H9 (cell line): Measurements from ENCODE around the gene SECISBP2. TPM values are rescaled to one million over a fixed set of nuclear protein-coding genes. Genes with fewer than 3 reads are reported as not detected.

Experiments
- DNase-seq: peaks from one replicate; pipeline ENCODE4 v3.0.0-alpha.2; 2017
- H2AFZ ChIP-seq: one replicate; pipeline ENCODE4 v1.6.1; 2013; ENCODE audit warnings: mild to moderate bottlenecking, low read length, control low read depth, moderate library complexity
- H2AK5ac ChIP-seq: 2 replicates; pipeline ENCODE4 v1.6.1; 2013; ENCODE audit warnings: low read length, control low read depth, mixed read lengths; ENCODE audit not compliant: insufficient read length
- H2BK120ac ChIP-seq: one replicate; pipeline ENCODE4 v1.6.1; 2013; ENCODE audit warnings: low read depth, mild to moderate bottlenecking, low read length, control low read depth, inconsistent platforms; ENCODE audit not compliant: poor library complexity, severe bottlenecking
- H2BK12ac ChIP-seq: 2 replicates; pipeline ENCODE4 v1.6.1; 2013; ENCODE audit warnings: low read length, control low read depth, mixed read lengths, low read depth; ENCODE audit not compliant: insufficient read length
- H2BK15ac ChIP-seq: 2 replicates; pipeline ENCODE4 v1.6.1; 2013; ENCODE audit warnings: low read depth, low read length, control low read depth
- H2BK20ac ChIP-seq: one replicate; pipeline ENCODE4 v1.6.1; 2013; ENCODE audit warnings: low read depth, mild to moderate bottlenecking, low read length, control low read depth, inconsistent platforms; ENCODE audit not compliant: poor library complexity, severe bottlenecking
- H2BK5ac ChIP-seq: 2 replicates; pipeline ENCODE4 v1.6.1; 2013; ENCODE audit warnings: low read length, control low read depth, mixed read lengths; ENCODE audit not compliant: insufficient read length
- H3K14ac ChIP-seq: 2 replicates; pipeline ENCODE4 v1.6.1; 2013; ENCODE audit warnings: low read length, control low read depth; ENCODE audit not compliant: insufficient read depth
- H3K18ac ChIP-seq: 2 replicates; pipeline ENCODE4 v1.6.1; 2013; ENCODE audit warnings: low read depth, mild to moderate bottlenecking, mixed read lengths, low read length, control low read depth; ENCODE audit not compliant: insufficient read length
- H3K23ac ChIP-seq: 2 replicates; pipeline ENCODE4 v1.6.1; 2013; ENCODE audit warnings: low read length, control low read depth, mixed read lengths, low read depth; ENCODE audit not compliant: insufficient read length
- H3K23me2 ChIP-seq: 2 replicates; pipeline ENCODE4 v1.6.1; 2013; ENCODE audit warnings: low read depth, mild to moderate bottlenecking, mixed read lengths, low read length, control low read depth; ENCODE audit not compliant: insufficient read length, poor library complexity, severe bottlenecking
- H3K27ac ChIP-seq: 2 replicates; pipeline ENCODE4 v1.5.1; 2013; ENCODE audit warnings: low read length, control low read depth, mixed read lengths, low read depth; ENCODE audit not compliant: insufficient read length
- H3K27me3 ChIP-seq: 2 replicates; pipeline ENCODE4 v1.6.1; 2013; ENCODE audit warnings: low read length, control low read depth, inconsistent platforms; ENCODE audit not compliant: insufficient read depth
- H3K4ac ChIP-seq: 2 replicates; pipeline ENCODE4 v1.6.1; 2013; ENCODE audit warnings: low read depth, mild to moderate bottlenecking, control low read depth, inconsistent platforms, low read length, moderate library complexity
- H3K4me1 ChIP-seq: 2 replicates; pipeline ENCODE4 v1.6.1; 2013; ENCODE audit warnings: low read length, control low read depth, inconsistent platforms; ENCODE audit not compliant: insufficient read depth
- H3K4me2 ChIP-seq: 2 replicates; pipeline ENCODE4 v1.6.1; 2013; ENCODE audit warnings: low read length, control low read depth, mixed read lengths; ENCODE audit not compliant: insufficient read length, insufficient read depth
- H3K56ac ChIP-seq: 2 replicates; pipeline ENCODE4 v1.6.1; 2013; ENCODE audit warnings: low read depth, mild to moderate bottlenecking, mixed read lengths, low read length, control low read depth; ENCODE audit not compliant: insufficient read length
- H3K79me1 ChIP-seq: 2 replicates; pipeline ENCODE4 v1.6.1; 2013; ENCODE audit warnings: low read depth, mild to moderate bottlenecking, moderate library complexity, low read length, control low read depth, inconsistent platforms; ENCODE audit not compliant: insufficient read depth, poor library complexity, severe bottlenecking
- H3K79me2 ChIP-seq: 2 replicates; pipeline ENCODE4 v1.6.1; 2013; ENCODE audit warnings: low read length, control low read depth, inconsistent platforms; ENCODE audit not compliant: insufficient read depth
- H3K9ac ChIP-seq: 2 replicates; pipeline ENCODE4 v1.6.1; 2013; ENCODE audit warnings: low read length, control low read depth, mixed read lengths; ENCODE audit not compliant: insufficient read length; ENCODE audit errors: extremely low read depth
- H3K9me3 ChIP-seq: one replicate; pipeline ENCODE4 v1.6.1; 2013; ENCODE audit warnings: low read depth, low read length, inconsistent platforms; ENCODE audit not compliant: control insufficient read depth
- H3T11ph ChIP-seq: one replicate; pipeline ENCODE4 v1.6.1; 2013; ENCODE audit warnings: mild to moderate bottlenecking, low read length, control low read depth, inconsistent platforms
- H4K20me1 ChIP-seq: one replicate; pipeline ENCODE4 v1.6.1; 2013; ENCODE audit not compliant: control insufficient read depth, insufficient read length, insufficient read depth
- H4K5ac ChIP-seq: 2 replicates; pipeline ENCODE4 v1.6.1; 2013; ENCODE audit warnings: low read depth, mild to moderate bottlenecking, mixed read lengths, low read length, control low read depth; ENCODE audit not compliant: insufficient read length
- H4K8ac ChIP-seq: replicated peaks from 2 replicates; pipeline ENCODE4 v1.6.1; 2013; ENCODE audit warnings: low read length, control low read depth, mixed read lengths, low read depth; ENCODE audit not compliant: insufficient read length
- H4K91ac ChIP-seq: 2 replicates; pipeline ENCODE4 v1.6.1; 2013; ENCODE audit warnings: low read depth, mild to moderate bottlenecking, moderate library complexity, mixed read lengths, low read length, control low read depth; ENCODE audit not compliant: insufficient read length
- H3K27ac Mint-ChIP-seq, 3 experiments: 2 replicates in 2 of 3; 3 replicates in 1 of 3; pipeline ENCODE4 v1.8.0; 2020 to 2021; ENCODE audit warnings: mixed read lengths in 3 of 3, mild to moderate bottlenecking in 1 of 3, moderate library complexity in 1 of 3
- H3K27me3 Mint-ChIP-seq: 2 replicates; pipeline ENCODE4 v1.8.0; 2021; ENCODE audit warnings: low read depth, mild to moderate bottlenecking, moderate library complexity, mixed read lengths
- H3K36me3 Mint-ChIP-seq, 3 experiments: 2 replicates in 2 of 3; 3 replicates in 1 of 3; pipeline ENCODE4 v1.8.0; 2020 to 2021; ENCODE audit warnings: low read depth in 3 of 3, mixed read lengths in 3 of 3; ENCODE audit not compliant: insufficient read depth in 1 of 3
- H3K4me1 Mint-ChIP-seq, 2 experiments: 2 replicates each; pipeline ENCODE4 v1.8.0; 2020; ENCODE audit warnings: mixed read lengths in 2 of 2
- H3K4me3 Mint-ChIP-seq, 2 experiments: 2 replicates in 1 of 2; 3 replicates in 1 of 2; pipeline ENCODE4 v1.8.0; 2020 to 2021; ENCODE audit warnings: mild to moderate bottlenecking in 2 of 2, mixed read lengths in 2 of 2, moderate library complexity in 1 of 2
- H3K9me3 Mint-ChIP-seq, 2 experiments: 2 replicates in 1 of 2; 3 replicates in 1 of 2; pipeline ENCODE4 v1.8.0; 2020; ENCODE audit warnings: mild to moderate bottlenecking in 2 of 2, mixed read lengths in 2 of 2, moderate library complexity in 1 of 2
- WGBS: extraction: QIAGEN DNeasy Blood & Tissue Kit; methylation state at CpG from one replicate; pipeline ENCODE4 v1.1.7; 2013; ENCODE audit warnings: missing lambda C conversion rate, low lambda C conversion rate, mixed read lengths; ENCODE audit not compliant: insufficient read length; ENCODE audit errors: extremely low coverage; 5-methylcytosine and 5-hydroxymethylcytosine counted together
- total RNA-seq: library from RNA; stranded (reverse); gene quantifications from 2 replicates; pipeline ENCODE4 v1.2.1, GENCODE V29; 2021
- TF ChIP-seq, protein P1 (sequence below): fragments of 200-600 bp; sonication (generic); conservative IDR thresholded peaks from 3 replicates; pipeline ENCODE4 v1.8.0; 2021; ENCODE audit warnings: antibody characterized with exemption, mild to moderate bottlenecking

The SECISBP2 gene
- total RNA-seq, 1 experiment from 2014 or later, result 62.7 TPM

DNA sequence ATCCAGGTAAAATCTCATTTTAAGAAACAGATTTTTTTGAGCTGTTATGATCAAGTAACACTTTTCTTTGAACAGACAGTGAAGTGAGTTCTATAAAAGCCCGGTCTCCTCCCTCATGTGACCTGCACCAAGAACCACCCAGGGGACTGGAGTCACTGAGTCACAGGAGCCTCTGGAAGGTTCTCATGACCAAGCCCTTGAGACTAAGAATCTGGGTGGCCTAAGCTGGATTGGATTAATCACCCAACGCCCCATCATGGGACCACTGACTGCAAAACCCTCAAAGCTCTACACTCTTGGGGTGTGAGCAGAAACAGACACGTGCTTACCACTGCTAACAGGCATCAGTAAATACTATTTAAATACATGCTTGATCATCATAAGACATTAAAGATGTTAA lies 48.4 kb downstream of the SECISBP2 start:
- Mint-ChIP-seq H3K4me1 (no peaks in the 10 kb centered on the region), H3K27me3 (peaks cover 1% of the 10 kb centered on the region; the same call in 1 of the 2 replicates), H3K36me3 (peaks cover 3 to 7% (median 6%) of the 10 kb centered on the region in 3 experiments), H3K4me3 (no peak overlapping the region), H3K9me3 (no peaks in the 10 kb centered on the region), H3K27ac (no peak overlapping the region)
- Histone ChIP-seq H3T11ph (no peak overlapping the region), H3K23ac (no peak overlapping the region), H3K9me3 (no peaks in the 10 kb centered on the region), H3K56ac (no peak overlapping the region), H4K5ac (no peak overlapping the region), H3K23me2 (no peaks in the 10 kb centered on the region), H2BK12ac (no peak overlapping the region), H3K79me1 (no peaks in the 10 kb centered on the region), H2BK20ac (no peak overlapping the region), H2BK5ac (no peak overlapping the region), H2AFZ (no peak overlapping the region), H2BK120ac (no peak overlapping the region), H3K27me3 (no peaks in the 10 kb centered on the region), H4K20me1 (no peaks in the 10 kb centered on the region), H3K4me1 (no peaks in the 10 kb centered on the region), H3K14ac (no peak overlapping the region), H4K8ac (no peak overlapping the region), H3K27ac (no peak overlapping the region), H2BK15ac (no peak overlapping the region), H3K79me2 (no peaks in the 10 kb centered on the region), H3K4me2 (no peak overlapping the region), H3K9ac (no peak overlapping the region), H4K91ac (no peak overlapping the region), H3K4ac (no peak overlapping the region), H3K18ac (no peak overlapping the region), H2AK5ac (no peak overlapping the region)
- no CpG with 5 or more reads among the region's 3 CpGs for WGBS
- TF ChIP-seq, protein P1, sequence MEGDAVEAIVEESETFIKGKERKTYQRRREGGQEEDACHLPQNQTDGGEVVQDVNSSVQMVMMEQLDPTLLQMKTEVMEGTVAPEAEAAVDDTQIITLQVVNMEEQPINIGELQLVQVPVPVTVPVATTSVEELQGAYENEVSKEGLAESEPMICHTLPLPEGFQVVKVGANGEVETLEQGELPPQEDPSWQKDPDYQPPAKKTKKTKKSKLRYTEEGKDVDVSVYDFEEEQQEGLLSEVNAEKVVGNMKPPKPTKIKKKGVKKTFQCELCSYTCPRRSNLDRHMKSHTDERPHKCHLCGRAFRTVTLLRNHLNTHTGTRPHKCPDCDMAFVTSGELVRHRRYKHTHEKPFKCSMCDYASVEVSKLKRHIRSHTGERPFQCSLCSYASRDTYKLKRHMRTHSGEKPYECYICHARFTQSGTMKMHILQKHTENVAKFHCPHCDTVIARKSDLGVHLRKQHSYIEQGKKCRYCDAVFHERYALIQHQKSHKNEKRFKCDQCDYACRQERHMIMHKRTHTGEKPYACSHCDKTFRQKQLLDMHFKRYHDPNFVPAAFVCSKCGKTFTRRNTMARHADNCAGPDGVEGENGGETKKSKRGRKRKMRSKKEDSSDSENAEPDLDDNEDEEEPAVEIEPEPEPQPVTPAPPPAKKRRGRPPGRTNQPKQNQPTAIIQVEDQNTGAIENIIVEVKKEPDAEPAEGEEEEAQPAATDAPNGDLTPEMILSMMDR, result no peak
- no peak for DNase-seq
